Head of caudate nucleus (tissue), 42 donors: ENCODE measurements around the gene TINAG.

Source experiments
- DNase-seq, 42 donors: peaks; one replicate each; pipeline versions ENCODE4 v3.0.0 to v3.0.0-alpha.2; 2020 to 2021; ENCODE audit warnings: mixed read lengths in 7 of 42
- intact Hi-C: fragments of 100-400 bp; cut with DNase I; formaldehyde crosslinking; loops from one replicate; pipeline ENCODE4 v1.15.0; 2022

TINAG gene

GRCh38 chr6:54403096-54403495 lies 94.9 kb downstream of the TINAG start:
- DNase-seq = no peak
- intact Hi-C loops = no loop called here

GRCh38 chr6:54404791-54405190 lies 96.5 kb downstream of the TINAG start:
- DNase-seq = no peak
- intact Hi-C loops = no loop called here

- DNase-seq = no peak
- intact Hi-C loops = no loop called here
These were observed 103.5 kb downstream of the TINAG start for GRCh38 chr6:54411767-54412166.

GRCh38 chr6:54415517-54415916 lies 107.3 kb downstream of the TINAG start:
- intact Hi-C loops = no loop called here
- DNase-seq = no peak

GRCh38 chr6:54419885-54420284 lies 111.6 kb downstream of the TINAG start:
- intact Hi-C loops = no loop called here
- DNase-seq = no peak

GRCh38 chr6:54426995-54427394 lies 118.8 kb downstream of the TINAG start:
- no peak for DNase-seq
- intact Hi-C loops = loop anchor here (5.0 kb wide), 1 partner anchor 135 kb away; no protein-coding TSS in a partner anchor

- intact Hi-C loops = loop anchor here (5.0 kb wide), 1 partner anchor 135 kb away; no protein-coding TSS in a partner anchor
- peak in 6 of 42 donors; percentile 24 to 43 (median 30) for DNase-seq
These were observed 119.2 kb downstream of the TINAG start for GRCh38 chr6:54427396-54427937.

GRCh38 chr6:54428431-54428830 lies 120.2 kb downstream of the TINAG start:
- DNase-seq = no peak
- intact Hi-C loops = loop anchor here (5.0 kb wide), 1 partner anchor 136 kb away; no protein-coding TSS in a partner anchor

- no peak for DNase-seq
- intact Hi-C loops = no loop called here
These were observed 123.2 kb downstream of the TINAG start for GRCh38 chr6:54431466-54431865.
